GM12873 (cell line): ENCODE results near the gene SYNGR1.

Experiments
- TF ChIP-seq, protein P1 (sequence below): IDR thresholded peaks from 2 replicates; pipeline ENCODE4 v1.5.1; 2012; ENCODE audit warnings: low read depth, mild to moderate bottlenecking, moderate library complexity, low read length, control low read depth; ENCODE audit not compliant: insufficient read depth; ENCODE audit errors: missing control alignments

SYNGR1 gene

DNA sequence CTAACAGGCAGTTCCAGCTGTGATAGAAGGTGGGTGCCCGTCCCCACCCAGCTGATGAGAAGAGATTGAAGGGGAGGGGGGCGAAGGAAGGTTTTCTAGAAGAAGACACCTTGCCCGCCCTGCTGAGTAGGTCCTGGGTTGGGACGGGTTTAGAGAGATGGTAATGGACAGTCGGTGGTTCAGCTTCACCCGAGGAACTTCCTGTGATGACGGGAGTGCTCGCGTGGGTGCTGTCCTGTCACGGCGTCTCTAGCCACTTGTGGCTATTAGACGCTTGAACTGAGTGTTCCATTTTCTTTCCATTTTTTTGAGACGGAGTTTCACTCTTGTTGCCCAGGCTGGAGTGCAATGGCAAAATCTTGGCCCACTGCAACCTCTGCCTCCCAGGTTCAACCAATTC lies 79.4 kb downstream of the SYNGR1 start:
- TF ChIP-seq, protein P1, sequence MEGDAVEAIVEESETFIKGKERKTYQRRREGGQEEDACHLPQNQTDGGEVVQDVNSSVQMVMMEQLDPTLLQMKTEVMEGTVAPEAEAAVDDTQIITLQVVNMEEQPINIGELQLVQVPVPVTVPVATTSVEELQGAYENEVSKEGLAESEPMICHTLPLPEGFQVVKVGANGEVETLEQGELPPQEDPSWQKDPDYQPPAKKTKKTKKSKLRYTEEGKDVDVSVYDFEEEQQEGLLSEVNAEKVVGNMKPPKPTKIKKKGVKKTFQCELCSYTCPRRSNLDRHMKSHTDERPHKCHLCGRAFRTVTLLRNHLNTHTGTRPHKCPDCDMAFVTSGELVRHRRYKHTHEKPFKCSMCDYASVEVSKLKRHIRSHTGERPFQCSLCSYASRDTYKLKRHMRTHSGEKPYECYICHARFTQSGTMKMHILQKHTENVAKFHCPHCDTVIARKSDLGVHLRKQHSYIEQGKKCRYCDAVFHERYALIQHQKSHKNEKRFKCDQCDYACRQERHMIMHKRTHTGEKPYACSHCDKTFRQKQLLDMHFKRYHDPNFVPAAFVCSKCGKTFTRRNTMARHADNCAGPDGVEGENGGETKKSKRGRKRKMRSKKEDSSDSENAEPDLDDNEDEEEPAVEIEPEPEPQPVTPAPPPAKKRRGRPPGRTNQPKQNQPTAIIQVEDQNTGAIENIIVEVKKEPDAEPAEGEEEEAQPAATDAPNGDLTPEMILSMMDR: no peak

DNA sequence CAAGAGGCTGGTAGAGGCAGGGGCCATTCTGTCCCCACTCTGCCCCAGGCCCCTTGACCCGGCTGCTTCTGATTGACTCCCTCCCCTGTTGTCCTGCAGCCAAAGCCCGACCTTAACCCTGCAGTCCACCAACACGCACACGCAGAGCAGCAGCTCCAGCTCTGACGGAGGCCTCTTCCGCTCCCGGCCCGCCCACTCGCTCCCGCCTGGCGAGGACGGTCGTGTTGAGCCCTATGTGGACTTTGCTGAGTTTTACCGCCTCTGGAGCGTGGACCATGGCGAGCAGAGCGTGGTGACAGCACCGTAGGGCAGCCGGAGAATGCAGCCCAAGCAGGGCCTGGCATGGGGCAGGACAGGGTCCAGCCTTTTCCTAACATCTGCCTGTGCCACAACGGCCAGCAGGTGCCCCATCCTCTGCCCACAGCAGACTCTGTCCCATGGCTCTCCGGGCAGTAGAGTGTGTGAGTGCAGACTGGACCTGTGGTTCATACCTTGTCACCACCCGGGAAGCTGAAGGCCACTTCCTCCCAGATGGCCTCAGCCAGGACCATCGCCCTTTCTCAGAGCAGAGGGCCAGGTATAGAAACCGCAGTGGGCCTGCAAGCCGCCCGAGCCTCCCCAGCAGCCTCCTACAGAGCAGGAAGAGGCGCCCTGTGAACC lies 80.3 kb downstream of the SYNGR1 start:
- TF ChIP-seq, protein P1: no peak

DNA sequence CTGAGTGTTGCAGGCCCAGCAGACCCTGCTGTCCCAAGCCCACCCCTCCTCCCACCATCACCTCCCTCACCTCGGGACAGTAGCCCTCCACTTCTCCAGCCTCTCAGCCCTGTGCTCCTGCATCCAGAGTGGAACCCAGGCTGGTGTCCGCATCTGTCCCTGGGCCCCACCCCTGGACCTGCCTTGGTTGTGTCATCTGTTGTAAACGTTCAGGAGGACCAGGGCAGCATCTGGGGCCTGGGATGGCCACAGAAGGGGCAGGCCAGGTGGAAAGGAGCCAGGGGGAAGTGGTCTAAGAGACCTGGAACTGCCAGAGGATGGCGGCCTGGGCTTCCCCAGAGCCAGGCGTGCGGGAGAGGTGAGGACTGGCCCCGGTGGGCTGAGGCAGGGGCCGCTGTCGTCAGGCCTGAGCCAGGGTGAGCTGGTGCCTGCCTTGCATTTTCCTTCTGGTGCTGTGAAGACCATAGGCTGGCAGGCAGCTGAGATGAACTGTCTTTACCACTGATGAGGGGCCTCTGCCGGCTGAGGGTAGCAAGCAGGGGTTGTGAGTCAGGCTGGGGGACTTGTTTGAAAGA lies 80.9 kb downstream of the SYNGR1 start:
- TF ChIP-seq, protein P1: no peak

DNA sequence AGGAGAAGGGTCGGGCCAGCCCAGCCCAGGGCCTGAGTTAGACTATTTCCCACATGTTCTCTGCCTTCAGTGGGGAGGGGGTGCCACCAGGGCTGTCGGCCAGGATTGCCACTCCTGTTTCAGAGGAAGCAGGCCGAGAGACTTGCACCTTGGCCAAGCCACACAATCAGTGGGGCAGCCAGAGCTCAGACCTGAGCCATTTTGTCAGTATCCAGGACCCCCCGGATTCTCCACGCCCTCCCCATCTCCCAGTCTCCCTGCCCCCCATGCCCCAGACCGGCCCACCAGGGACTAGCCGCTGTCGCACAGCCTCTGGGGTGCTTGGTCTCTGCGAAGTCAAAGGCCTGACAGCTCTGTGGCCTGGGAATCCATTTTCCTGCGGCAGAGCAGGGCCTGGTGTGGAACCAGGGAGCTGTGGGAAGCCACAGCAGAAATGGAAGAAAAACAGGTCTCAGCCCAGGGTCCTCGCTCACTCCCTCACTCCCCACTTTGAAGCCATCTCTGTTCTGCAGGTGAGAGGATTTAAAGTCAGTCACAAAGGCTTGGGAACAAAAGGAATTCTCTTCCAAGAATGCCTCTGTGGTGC lies 81.5 kb downstream of the SYNGR1 start:
- TF ChIP-seq, protein P1: no peak

DNA sequence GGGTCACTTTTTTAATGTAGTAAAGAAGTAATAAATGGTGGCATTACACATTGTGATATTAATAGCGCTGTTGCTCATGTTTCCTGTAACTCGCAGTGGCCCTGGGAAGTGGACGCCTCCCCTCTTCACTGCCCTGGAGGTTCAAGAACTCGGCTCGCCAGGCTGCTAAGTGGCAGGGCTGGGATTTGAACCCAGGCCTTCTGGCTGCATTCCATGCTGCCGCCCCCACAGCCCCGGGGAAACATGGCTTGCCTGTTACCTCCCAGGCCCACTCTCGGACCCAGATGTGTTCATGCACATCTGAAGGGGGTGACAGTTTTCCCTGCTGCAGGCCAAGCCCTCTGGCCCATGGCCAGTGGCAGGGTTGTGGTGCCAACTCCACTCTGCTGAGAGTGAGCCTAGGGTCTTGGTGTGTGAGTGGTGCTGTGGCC lies 82.0 kb downstream of the SYNGR1 start:
- TF ChIP-seq, protein P1: no peak

DNA sequence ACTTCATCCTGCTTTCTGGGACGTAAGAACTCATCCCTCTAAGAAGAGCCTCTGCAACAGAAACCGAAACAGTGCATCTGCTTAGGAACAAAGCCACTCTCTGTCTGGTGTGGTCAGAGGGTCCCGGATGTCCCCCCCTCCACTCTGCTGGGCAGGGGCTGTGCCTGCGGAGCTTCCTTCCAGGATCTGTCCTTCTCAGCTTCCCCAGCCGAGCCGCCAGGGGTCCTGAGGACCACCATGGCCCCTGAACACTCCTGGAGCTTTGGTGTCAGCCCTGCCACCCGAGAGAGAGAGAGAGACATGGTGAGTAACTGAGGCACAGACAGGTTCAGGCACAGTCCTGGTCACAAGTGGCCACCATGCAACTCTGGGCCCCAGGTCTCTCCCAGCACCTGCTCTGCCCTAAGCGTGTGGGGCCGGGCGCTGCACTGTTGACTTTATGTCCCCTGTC lies 82.6 kb downstream of the SYNGR1 start:
- TF ChIP-seq, protein P1: no peak

DNA sequence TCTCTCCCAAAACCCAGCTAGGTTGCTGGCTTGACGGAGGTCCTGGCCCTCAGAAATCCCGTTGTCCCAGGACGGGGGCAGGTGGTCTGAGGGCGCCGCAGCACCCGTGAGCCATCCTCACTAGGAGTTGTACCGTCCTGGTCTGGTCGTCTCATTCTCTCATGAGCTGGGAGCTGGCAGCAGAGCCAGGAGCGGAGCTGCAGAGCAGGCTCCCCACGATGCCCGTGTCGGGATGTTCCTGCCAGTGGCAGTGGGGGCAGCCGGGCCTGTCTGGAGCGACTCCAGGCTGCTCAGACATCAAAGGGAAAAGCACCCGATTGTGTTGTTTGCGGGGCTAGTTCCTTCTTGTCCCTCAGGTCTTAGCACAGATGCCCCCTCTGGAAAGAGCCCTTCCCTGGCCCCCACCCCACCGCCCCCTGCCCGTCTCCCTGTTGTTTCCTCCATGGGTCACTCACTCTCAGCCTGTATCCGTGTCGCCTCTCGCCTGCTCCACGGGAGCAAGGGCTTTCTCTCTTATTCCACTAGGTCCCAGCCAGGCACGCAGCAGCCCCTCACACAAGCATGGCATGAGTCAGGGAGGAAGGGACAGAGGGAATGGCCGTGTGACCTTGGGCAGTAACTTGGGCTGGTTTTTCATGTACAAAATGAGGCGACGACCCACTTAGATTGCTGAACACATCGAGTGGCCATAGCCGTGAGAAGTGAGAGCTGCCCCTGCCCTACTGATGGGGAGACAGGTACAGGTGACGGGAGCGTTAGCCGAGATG lies 83.9 kb downstream of the SYNGR1 start:
- TF ChIP-seq, protein P1: no peak
